IMR-90 (cell line): Measurements from ENCODE around the gene SPINK4. TPM values are rescaled to one million over a fixed set of nuclear protein-coding genes. Genes with fewer than 3 reads are reported as not detected.

Experiments
- ATAC-seq: fragments of 200-7000 bp; cut with Tn5 transposase; 2 replicates; pipeline ENCODE4 v1.9.1; 2020; ENCODE audit warnings: low read depth, mild to moderate bottlenecking, moderate library complexity
- BruUV-seq: library from RNA; stranded (reverse); fragments of 400-500 nt; replicated peaks from 2 replicates; lab custom pipeline; 2021; lab: Mats Ljungman, UMichigan
- CTCF ChIA-PET: fragments of 300-600 bp; formaldehyde crosslinking; extraction: SDS; loops from one replicate; lab custom pipeline; 2021; ENCODE audit warnings: antibody characterized with exemption; lab: Yijun Ruan, JAX
- POLR2A ChIA-PET: fragments of 300-600 bp; sonication (Branson Sonifier 250); formaldehyde crosslinking; loops from one replicate; lab custom pipeline; 2022; ENCODE audit warnings: antibody characterized with exemption; ENCODE audit not compliant: unreplicated experiment; lab: Charles Lee
- DNase-seq: peaks from one replicate; pipeline ENCODE4 v3.0.0; 2013
- H2AFZ ChIP-seq: replicated peaks from 2 replicates; pipeline ENCODE3; 2013; ENCODE audit warnings: low read length, mild to moderate bottlenecking; ENCODE audit not compliant: poor library complexity
- H2AK5ac ChIP-seq: 2 replicates; pipeline ENCODE4 v1.6.1; 2013; ENCODE audit warnings: low read depth, low read length, inconsistent platforms
- H2AK9ac ChIP-seq: replicated peaks from 2 replicates; pipeline ENCODE3; 2013; ENCODE audit warnings: mild to moderate bottlenecking, low read depth, low read length, moderate library complexity; ENCODE audit not compliant: poor library complexity
- H2BK120ac ChIP-seq: 2 replicates; pipeline ENCODE4 v1.6.1; 2013; ENCODE audit warnings: low read depth, low read length, inconsistent platforms
- H2BK15ac ChIP-seq: 3 replicates; pipeline ENCODE4 v1.6.1; 2013; ENCODE audit warnings: low read depth, low read length, inconsistent platforms
- H2BK20ac ChIP-seq: 2 replicates; pipeline ENCODE4 v1.6.1; 2013; ENCODE audit warnings: low read depth, mild to moderate bottlenecking, inconsistent platforms, low read length, moderate library complexity
- H2BK5ac ChIP-seq: 2 replicates; pipeline ENCODE4 v1.6.1; 2013; ENCODE audit warnings: mild to moderate bottlenecking, low read depth, low read length, inconsistent platforms; ENCODE audit not compliant: poor library complexity, severe bottlenecking
- H3K14ac ChIP-seq: replicated peaks from 2 replicates; pipeline ENCODE4 v1.6.1; 2013; ENCODE audit warnings: low read depth, low read length, inconsistent platforms
- H3K18ac ChIP-seq: 2 replicates; pipeline ENCODE4 v1.6.1; 2013; ENCODE audit warnings: low read depth, low read length, control low read depth
- H3K23ac ChIP-seq: 2 replicates; pipeline ENCODE4 v1.6.1; 2013; ENCODE audit warnings: low read depth, low read length, inconsistent platforms
- H3K27ac ChIP-seq: 2 replicates; pipeline ENCODE4 v1.5.1; 2013; ENCODE audit warnings: mild to moderate bottlenecking, control low read depth, low read length; ENCODE audit not compliant: insufficient read depth
- H3K27me3 ChIP-seq: 2 replicates; pipeline ENCODE4 v1.6.1; 2013; ENCODE audit warnings: low read length; ENCODE audit not compliant: control insufficient read depth, insufficient read depth
- H3K36me3 ChIP-seq: 2 replicates; pipeline ENCODE4 v1.6.1; 2013; ENCODE audit warnings: low read length, mixed read lengths; ENCODE audit not compliant: control insufficient read depth, insufficient read depth
- H3K4ac ChIP-seq: 2 replicates; pipeline ENCODE4 v1.6.1; 2013; ENCODE audit warnings: low read depth, low read length, inconsistent platforms
- H3K4me1 ChIP-seq: 2 replicates; pipeline ENCODE4 v1.6.1; 2013; ENCODE audit warnings: low read length, mixed read lengths; ENCODE audit not compliant: control insufficient read depth, insufficient read depth
- H3K4me2 ChIP-seq: 2 replicates; pipeline ENCODE4 v1.6.1; 2013; ENCODE audit warnings: low read depth, mild to moderate bottlenecking, control low read depth, low read length, moderate library complexity
- H3K4me3 ChIP-seq: 2 replicates; pipeline ENCODE4 v1.5.1; 2013; ENCODE audit warnings: low read depth, mild to moderate bottlenecking, control low read depth, low read length, moderate library complexity; ENCODE audit not compliant: insufficient read depth
- H3K56ac ChIP-seq: 2 replicates; pipeline ENCODE4 v1.6.1; 2013; ENCODE audit warnings: low read length, inconsistent platforms; ENCODE audit not compliant: insufficient read depth; ENCODE audit errors: extremely low read depth
- H3K79me1 ChIP-seq, 2 experiments: 2 replicates each; pipeline ENCODE4 v1.6.1; 2013; ENCODE audit warnings: low read length in 2 of 2, inconsistent platforms in 1 of 2, low read depth in 1 of 2
- H3K9ac ChIP-seq: 2 replicates; pipeline ENCODE4 v1.6.1; 2013; ENCODE audit warnings: low read depth, low read length, control low read depth
- H3K9me1 ChIP-seq: 2 replicates; pipeline ENCODE4 v1.6.1; 2013; ENCODE audit warnings: low read length, inconsistent platforms; ENCODE audit not compliant: insufficient read depth
- H3K9me3 ChIP-seq: 2 replicates; pipeline ENCODE4 v1.6.1; 2013; ENCODE audit warnings: low read length; ENCODE audit not compliant: control insufficient read depth, insufficient read depth
- H4K20me1 ChIP-seq: 2 replicates; pipeline ENCODE4 v1.6.1; 2013; ENCODE audit warnings: low read length, inconsistent platforms; ENCODE audit not compliant: insufficient read depth
- H4K5ac ChIP-seq: 2 replicates; pipeline ENCODE4 v1.6.1; 2013; ENCODE audit warnings: mild to moderate bottlenecking, low read depth, low read length, control low read depth
- H4K8ac ChIP-seq, 2 experiments: 2 replicates each; pipeline ENCODE4 v1.6.1; 2013; ENCODE audit warnings: low read depth in 2 of 2, low read length in 2 of 2, control low read depth in 1 of 2, inconsistent platforms in 1 of 2
- H4K91ac ChIP-seq: 2 replicates; pipeline ENCODE4 v1.6.1; 2013; ENCODE audit warnings: low read depth, low read length, inconsistent platforms; ENCODE audit not compliant: insufficient read depth
- BHLHE40 ChIP-seq: fragments of 150-350 bp; IDR thresholded peaks from 2 replicates; pipeline ENCODE4 v1.6.1; 2016; ENCODE audit warnings: mild to moderate bottlenecking, low read depth, low read length
- CEBPB ChIP-seq: IDR thresholded peaks from 2 replicates; pipeline ENCODE4 v1.6.1; 2012; ENCODE audit warnings: low read depth, low read length, improper control_type of control experiment
- CHD1 ChIP-seq: IDR thresholded peaks from 2 replicates; pipeline ENCODE4 v1.6.1; 2012; ENCODE audit warnings: low read depth, low read length, improper control_type of control experiment
- CTCF ChIP-seq: conservative IDR thresholded peaks from 2 replicates; pipeline ENCODE4 v1.5.1; 2012; ENCODE audit warnings: mild to moderate bottlenecking, low read depth, low read length, improper control_type of control experiment
- ELK1 ChIP-seq: fragments of 150-350 bp; IDR thresholded peaks from 2 replicates; pipeline ENCODE4 v1.6.1; 2016; ENCODE audit warnings: low read depth, mild to moderate bottlenecking, low read length, moderate library complexity, borderline replicate concordance
- FOS ChIP-seq: fragments of 150-350 bp; IDR thresholded peaks from 2 replicates; pipeline ENCODE4 v1.6.1; 2016; ENCODE audit warnings: low read depth, low read length
- MAFK ChIP-seq: IDR thresholded peaks from 2 replicates; pipeline ENCODE4 v1.6.1; 2012; ENCODE audit warnings: low read depth, low read length, improper control_type of control experiment
- MAZ ChIP-seq: IDR thresholded peaks from 2 replicates; pipeline ENCODE4 v1.6.1; 2012; ENCODE audit warnings: low read depth, mild to moderate bottlenecking, low read length, improper control_type of control experiment, moderate library complexity, borderline replicate concordance
- MXI1 ChIP-seq: IDR thresholded peaks from 2 replicates; pipeline ENCODE4 v1.6.1; 2012; ENCODE audit warnings: low read depth, mild to moderate bottlenecking, low read length, moderate library complexity, borderline replicate concordance
- NFE2L2 ChIP-seq: fragments of 150-350 bp; IDR thresholded peaks from 2 replicates; pipeline ENCODE4 v1.6.1; 2016; ENCODE audit warnings: low read depth, mild to moderate bottlenecking, low read length
- POLR2A ChIP-seq: IDR thresholded peaks from 2 replicates; pipeline ENCODE4 v1.6.1; 2012; ENCODE audit warnings: mild to moderate bottlenecking, low read depth, low read length
- RAD21 ChIP-seq: IDR thresholded peaks from 2 replicates; pipeline ENCODE4 v1.6.1; 2012; ENCODE audit warnings: low read length, improper control_type of control experiment
- RCOR1 ChIP-seq: IDR thresholded peaks from 2 replicates; pipeline ENCODE4 v1.6.1; 2012; ENCODE audit warnings: mild to moderate bottlenecking, low read length, improper control_type of control experiment; ENCODE audit not compliant: insufficient replicate concordance
- RFX5 ChIP-seq: IDR thresholded peaks from 2 replicates; pipeline ENCODE4 v1.8.0; 2012; ENCODE audit warnings: low read depth, mild to moderate bottlenecking, low read length, moderate library complexity
- SMC3 ChIP-seq: fragments of 150-350 bp; IDR thresholded peaks from 2 replicates; pipeline ENCODE4 v1.6.1; 2016; ENCODE audit warnings: low read depth, mild to moderate bottlenecking, antibody characterized with exemption, low read length, moderate library complexity
- USF2 ChIP-seq: fragments of 150-350 bp; IDR thresholded peaks from 2 replicates; pipeline ENCODE4 v1.6.1; 2017; ENCODE audit warnings: mild to moderate bottlenecking, antibody characterized with exemption, low read length, low read depth
- WGBS, 2 experiments: methylation state at CpG; one replicate each; pipeline versions ENCODE4 v1.1.5 to v1.1.7; 2013; ENCODE audit warnings: missing lambda C conversion rate in 2 of 2; ENCODE audit not compliant: insufficient read length in 1 of 2; ENCODE audit errors: extremely low coverage in 2 of 2; 5-methylcytosine and 5-hydroxymethylcytosine counted together
- dilution Hi-C: fragments of 300-500 bp; cut with HindIII; formaldehyde crosslinking; loops from one replicate; pipeline ENCODE4 v1.14.3; 2018; ENCODE audit warnings: low sequenced_read_pairs; ENCODE audit not compliant: unreplicated experiment
- in situ Hi-C: fragments of 300-500 bp; cut with MboI; formaldehyde crosslinking; loops from 3 replicates; pipeline ENCODE4 v1.14.3; 2019; ENCODE audit warnings: low sequenced_read_pairs, inconsistent platforms, mixed read lengths
- intact Hi-C: fragments of 100-400 bp; cut with micrococcal nuclease; formaldehyde crosslinking; loops from 2 replicates; pipeline ENCODE4 v1.10.0; 2022
- polyA plus RNA-seq, 3 experiments: library from polyadenylated mRNA; depleted of rRNA; stranded (reverse); fragments of >200 nt; gene quantifications; 2 replicates each; pipeline ENCODE4 v1.2.3, GENCODE V29; 2012; ENCODE audit warnings: low replicate concordance in 1 of 3
- total RNA-seq: library from RNA; depleted of rRNA; stranded (reverse); fragments of >200 nt; gene quantifications from 2 replicates; pipeline ENCODE4 v1.2.3, GENCODE V29; 2012

The SPINK4 gene
- total and polyA plus RNA-seq, 2 of the 4 experiments (the other 2 are of a cell fraction), result not detected

- no peak overlapping the region; the same call in 1 of the 2 replicates for H3K4ac ChIP-seq
- no peak overlapping the region for H3K4me2 ChIP-seq
- intact Hi-C loops (loop anchor here (5.0 kb wide), 1 partner anchor 35 kb away; no protein-coding TSS in a partner anchor), in situ Hi-C loops (no loop called here), dilution Hi-C loops (no loop called here)
- ATAC-seq (no peak), DNase-seq (no peak)
- no peak overlapping the region for H2AK5ac ChIP-seq
- H3K56ac ChIP-seq, result no peak overlapping the region
- no peaks in the 10 kb centered on the region for H4K20me1 ChIP-seq
- no peaks in the 10 kb centered on the region for H3K79me1 ChIP-seq
- ChIA-PET POLR2A (no interaction called here), CTCF (no interaction called here)
- H2BK5ac ChIP-seq, result no peak overlapping the region
- H2AFZ ChIP-seq, result no peak overlapping the region
- H3K9me1 ChIP-seq, result 0 out of 2 replicates have a peak, but pooled peaks cover 3% of the 10 kb centered on the region
- peaks cover 7% of the 10 kb centered on the region for H3K4me1 ChIP-seq
- WGBS, 2 experiments, result 50% methylated on average over 1 of the region's 3 CpGs; no CpG with 5 or more reads in 1 of the 2 experiments
- H2BK120ac ChIP-seq, result no peak overlapping the region
- BruUV-seq, result no TSS peak
- no peak overlapping the region for H3K9ac ChIP-seq
- no peak overlapping the region for H3K4me3 ChIP-seq
- no peak overlapping the region for H4K8ac ChIP-seq
- H4K91ac ChIP-seq, result no peak overlapping the region
- no peak overlapping the region for H3K27ac ChIP-seq
- no peak overlapping the region for H2BK20ac ChIP-seq
- H3K9me3 ChIP-seq, result no peaks in the 10 kb centered on the region
- H3K36me3 ChIP-seq, result no peaks in the 10 kb centered on the region
- no peak overlapping the region for H3K23ac ChIP-seq
- TF ChIP-seq ELK1 (no peak), MAFK (no peak), NFE2L2 (no peak), FOS (no peak), BHLHE40 (no peak), USF2 (no peak), POLR2A (no peak), CEBPB (no peak), RAD21 (no peak), MXI1 (no peak), RFX5 (no peak), CHD1 (no peak), RCOR1 (no peak), SMC3 (no peak), MAZ (no peak), CTCF (no peak)
- no peak overlapping the region for H3K18ac ChIP-seq
- H2BK15ac ChIP-seq, result no peak overlapping the region
- no peak overlapping the region for H2AK9ac ChIP-seq
- no peak overlapping the region for H3K14ac ChIP-seq
- no peak overlapping the region for H4K5ac ChIP-seq
- peaks cover 5% of the 10 kb centered on the region for H3K27me3 ChIP-seq
Observed at GRCh38 chr9:33222031-33222430, 17.9 kb upstream of the SPINK4 start.
